Central memory CD8-positive, alpha-beta T cell (primary cell): Measurements from ENCODE around the gene ADAMTS14.

Source experiments
- ATAC-seq: fragments of 150-1000 bp; cut with Tn5 transposase; replicated peaks from 2 replicates; pipeline ENCODE4 v1.10.0; 2022; ENCODE audit warnings: mild to moderate bottlenecking, moderate FRiP score, moderate number of reproducible peaks; ENCODE audit not compliant: poor library complexity, severe bottlenecking; ENCODE audit errors: extremely low read depth
- DNase-seq, 2 donors: peaks; one replicate each; pipeline ENCODE4 v3.0.0; 2021; ENCODE audit warnings: low spot score in 2 of 2
- H3K27ac Mint-ChIP-seq: one replicate; pipeline ENCODE4 v1.8.0; 2022; ENCODE audit warnings: low read depth, mild to moderate bottlenecking, moderate library complexity, mixed read lengths
- H3K27me3 Mint-ChIP-seq: one replicate; pipeline ENCODE4 v1.8.0; 2022; ENCODE audit warnings: mixed read lengths
- H3K36me3 Mint-ChIP-seq: one replicate; pipeline ENCODE4 v1.8.0; 2022; ENCODE audit warnings: mild to moderate bottlenecking, moderate library complexity, mixed read lengths; ENCODE audit not compliant: insufficient read depth
- H3K4me1 Mint-ChIP-seq: one replicate; pipeline ENCODE4 v1.8.0; 2022; ENCODE audit warnings: mixed read lengths
- H3K4me3 Mint-ChIP-seq: one replicate; pipeline ENCODE4 v1.8.0; 2022; ENCODE audit warnings: mild to moderate bottlenecking, moderate library complexity, mixed read lengths
- H3K9me3 Mint-ChIP-seq: one replicate; pipeline ENCODE4 v1.8.0; 2022; ENCODE audit warnings: mixed read lengths

ADAMTS14 gene

GRCh38 chr10:70647086-70647485 is 25.2 kb upstream of the ADAMTS14 start:
- H3K36me3 Mint-ChIP-seq: peaks cover 1% of the 10 kb centered on the region
- ATAC-seq: no peak
- no peaks in the 10 kb centered on the region for H3K27me3 Mint-ChIP-seq
- H3K27ac Mint-ChIP-seq: no peak overlapping the region
- no peak for DNase-seq
- no peak overlapping the region for H3K4me3 Mint-ChIP-seq
- peaks cover 10% of the 10 kb centered on the region for H3K9me3 Mint-ChIP-seq
- no peaks in the 10 kb centered on the region for H3K4me1 Mint-ChIP-seq

- H3K4me3 Mint-ChIP-seq: no peak overlapping the region
- ATAC-seq: no peak
- H3K27ac Mint-ChIP-seq: no peak overlapping the region
- peaks cover 10% of the 10 kb centered on the region for H3K9me3 Mint-ChIP-seq
- H3K4me1 Mint-ChIP-seq: no peaks in the 10 kb centered on the region
- peaks cover 1% of the 10 kb centered on the region for H3K36me3 Mint-ChIP-seq
- DNase-seq: no peak
- no peaks in the 10 kb centered on the region for H3K27me3 Mint-ChIP-seq
These were observed 23.9 kb upstream of the ADAMTS14 start for GRCh38 chr10:70648427-70648826.

- H3K27ac Mint-ChIP-seq: no peak overlapping the region
- DNase-seq (no peak), ATAC-seq (no peak)
- no peak overlapping the region for H3K4me3 Mint-ChIP-seq
- peaks cover 1% of the 10 kb centered on the region for H3K36me3 Mint-ChIP-seq
- no peaks in the 10 kb centered on the region for H3K4me1 Mint-ChIP-seq
- H3K27me3 Mint-ChIP-seq: no peaks in the 10 kb centered on the region
- H3K9me3 Mint-ChIP-seq: peaks cover 10% of the 10 kb centered on the region
These were observed 22.8 kb upstream of the ADAMTS14 start for GRCh38 chr10:70649526-70649925.

- no peak for ATAC-seq
- Mint-ChIP-seq H3K9me3 (peaks cover 10% of the 10 kb centered on the region), H3K36me3 (peaks cover 1% of the 10 kb centered on the region), H3K27me3 (no peaks in the 10 kb centered on the region), H3K27ac (no peak overlapping the region), H3K4me1 (no peaks in the 10 kb centered on the region), H3K4me3 (no peak overlapping the region)
- no peak for DNase-seq
These were observed 22.2 kb upstream of the ADAMTS14 start for GRCh38 chr10:70650104-70650503.

GRCh38 chr10:70650718-70651117 is 21.6 kb upstream of the ADAMTS14 start:
- H3K9me3 Mint-ChIP-seq: peaks cover 10% of the 10 kb centered on the region
- no peaks in the 10 kb centered on the region for H3K27me3 Mint-ChIP-seq
- H3K4me1 Mint-ChIP-seq: no peaks in the 10 kb centered on the region
- H3K4me3 Mint-ChIP-seq: no peak overlapping the region
- no peak overlapping the region for H3K27ac Mint-ChIP-seq
- peaks cover 1% of the 10 kb centered on the region for H3K36me3 Mint-ChIP-seq
- ATAC-seq: no peak
- DNase-seq: no peak

GRCh38 chr10:70651661-70652060 is 20.6 kb upstream of the ADAMTS14 start:
- DNase-seq (no peak), ATAC-seq (no peak)
- H3K27me3 Mint-ChIP-seq: no peaks in the 10 kb centered on the region
- H3K36me3 Mint-ChIP-seq: no peaks in the 10 kb centered on the region
- H3K4me3 Mint-ChIP-seq: no peak overlapping the region
- peaks cover 10% of the 10 kb centered on the region for H3K9me3 Mint-ChIP-seq
- H3K27ac Mint-ChIP-seq: no peak overlapping the region
- no peaks in the 10 kb centered on the region for H3K4me1 Mint-ChIP-seq

GRCh38 chr10:70652761-70653657 is 19.3 kb upstream of the ADAMTS14 start:
- Mint-ChIP-seq H3K36me3 (no peaks in the 10 kb centered on the region), H3K4me1 (no peaks in the 10 kb centered on the region), H3K27ac (no peak overlapping the region), H3K9me3 (peaks cover 10% of the 10 kb centered on the region), H3K4me3 (no peak overlapping the region), H3K27me3 (no peaks in the 10 kb centered on the region)
- no peak for ATAC-seq
- no peak for DNase-seq

- H3K27me3 Mint-ChIP-seq: no peaks in the 10 kb centered on the region
- H3K4me3 Mint-ChIP-seq: no peak overlapping the region
- H3K4me1 Mint-ChIP-seq: no peaks in the 10 kb centered on the region
- no peaks in the 10 kb centered on the region for H3K9me3 Mint-ChIP-seq
- DNase-seq: no peak
- no peaks in the 10 kb centered on the region for H3K36me3 Mint-ChIP-seq
- no peak overlapping the region for H3K27ac Mint-ChIP-seq
- no peak for ATAC-seq
These were observed 17.0 kb upstream of the ADAMTS14 start for GRCh38 chr10:70655316-70655715.

GRCh38 chr10:70656489-70656888 is 15.8 kb upstream of the ADAMTS14 start:
- DNase-seq: no peak
- Mint-ChIP-seq H3K4me1 (no peaks in the 10 kb centered on the region), H3K27me3 (peaks cover 3% of the 10 kb centered on the region), H3K4me3 (no peak overlapping the region), H3K9me3 (no peaks in the 10 kb centered on the region), H3K27ac (no peak overlapping the region), H3K36me3 (no peaks in the 10 kb centered on the region)
- no peak for ATAC-seq

- no peak for ATAC-seq
- Mint-ChIP-seq H3K4me3 (no peak overlapping the region), H3K4me1 (no peaks in the 10 kb centered on the region), H3K27ac (no peak overlapping the region), H3K27me3 (peaks cover 8% of the 10 kb centered on the region), H3K9me3 (no peaks in the 10 kb centered on the region), H3K36me3 (no peaks in the 10 kb centered on the region)
- DNase-seq: no peak
These were observed 15.3 kb upstream of the ADAMTS14 start for GRCh38 chr10:70657041-70657440.

- no peak overlapping the region for H3K4me3 Mint-ChIP-seq
- no peaks in the 10 kb centered on the region for H3K36me3 Mint-ChIP-seq
- ATAC-seq (no peak), DNase-seq (no peak)
- no peaks in the 10 kb centered on the region for H3K4me1 Mint-ChIP-seq
- no peaks in the 10 kb centered on the region for H3K9me3 Mint-ChIP-seq
- H3K27ac Mint-ChIP-seq: no peak overlapping the region
- H3K27me3 Mint-ChIP-seq: peaks cover 22% of the 10 kb centered on the region
These were observed 13.6 kb upstream of the ADAMTS14 start for GRCh38 chr10:70658582-70659136.

GRCh38 chr10:70659306-70659705 is 13.0 kb upstream of the ADAMTS14 start:
- Mint-ChIP-seq H3K9me3 (no peaks in the 10 kb centered on the region), H3K4me3 (no peak overlapping the region), H3K27me3 (peaks cover 22% of the 10 kb centered on the region), H3K4me1 (no peaks in the 10 kb centered on the region), H3K27ac (no peak overlapping the region), H3K36me3 (no peaks in the 10 kb centered on the region)
- no peak for DNase-seq
- no peak for ATAC-seq

- Mint-ChIP-seq H3K4me3 (no peak overlapping the region), H3K36me3 (no peaks in the 10 kb centered on the region), H3K4me1 (no peaks in the 10 kb centered on the region), H3K27ac (no peak overlapping the region), H3K9me3 (no peaks in the 10 kb centered on the region), H3K27me3 (peaks cover 22% of the 10 kb centered on the region)
- ATAC-seq (no peak), DNase-seq (no peak)
These were observed 11.6 kb upstream of the ADAMTS14 start for GRCh38 chr10:70660722-70661121.
